ENCODE data around the gene ARID1B. TPM values are rescaled to one million over a fixed set of nuclear protein-coding genes. Genes with fewer than 3 reads are reported as not detected.

Gene ARID1B
- total RNA-seq, 1 experiment from 2014 or later = 13.9 TPM

DNA sequence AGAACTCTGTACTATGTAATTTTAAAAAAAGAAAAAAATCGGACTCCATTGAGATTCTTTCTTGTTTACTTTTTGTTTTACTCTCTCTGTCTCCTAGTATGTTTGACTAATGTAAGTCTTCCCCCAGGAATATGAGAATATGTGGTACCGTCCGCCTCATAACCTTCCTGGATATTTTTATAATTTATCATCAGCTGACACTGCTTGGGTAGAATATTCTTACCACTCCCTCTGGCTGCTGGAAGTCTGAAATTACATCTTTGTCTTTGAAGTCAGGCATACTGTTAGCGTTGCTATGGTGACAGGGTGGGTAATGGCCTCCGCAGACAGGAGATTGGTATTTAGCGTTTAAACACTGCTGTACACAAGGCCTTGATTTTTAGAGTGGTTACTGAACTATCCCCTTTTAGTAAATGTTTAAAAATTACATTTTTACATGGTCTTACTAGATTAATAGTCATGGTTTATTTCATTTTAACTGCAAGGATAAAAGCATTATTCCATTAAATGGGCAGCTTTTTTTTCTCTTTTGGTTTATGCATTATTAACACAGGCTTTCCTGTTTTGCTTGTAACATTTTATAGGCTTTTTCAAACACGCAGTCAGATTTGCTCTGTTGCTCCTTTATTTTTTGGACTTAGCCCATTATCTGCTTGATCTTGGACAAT is 176.4 kb downstream of the ARID1B start:
- H3K4me1 ChIP-seq (replicated peaks) = peaks cover 44% of the 10 kb centered on the region
- peak overlapping the region; percentile 17 for H3K4me3 ChIP-seq
- H3K27me3 ChIP-seq (replicated peaks) = no peaks in the 10 kb centered on the region
- H3K36me3 ChIP-seq = no peaks in the 10 kb centered on the region
- peak overlapping the region; percentile 91 for H3K27ac ChIP-seq
- DNase-seq (ENCODE audit: low read depth in 1 of 2, low spot score in 2 of 2) = peak; percentile 91 to 97
- no peaks in the 10 kb centered on the region for H3K9me3 ChIP-seq (replicated peaks)

DNA sequence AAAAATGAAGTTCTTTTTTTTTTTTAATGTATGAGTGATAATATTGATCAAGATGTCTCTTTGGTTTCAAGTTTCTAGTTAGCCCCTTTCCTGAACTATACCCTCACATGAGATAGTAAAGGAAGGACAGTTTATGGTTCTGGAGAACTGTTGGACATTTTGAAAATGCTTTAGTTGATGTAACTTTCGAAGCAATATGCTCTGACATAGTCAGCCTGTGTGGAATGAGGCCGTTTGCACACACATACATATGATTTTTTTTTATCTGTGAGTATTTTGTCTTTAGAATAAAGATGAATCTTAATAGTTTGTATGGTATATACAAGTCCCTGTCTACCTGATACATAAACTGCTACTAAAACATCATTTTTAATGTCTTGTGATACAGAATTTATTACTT is 177.0 kb downstream of the ARID1B start:
- no peak overlapping the region for H3K4me3 ChIP-seq
- peak overlapping the region; percentile 91 for H3K27ac ChIP-seq
- no peaks in the 10 kb centered on the region for H3K9me3 ChIP-seq (replicated peaks)
- DNase-seq (ENCODE audit: low read depth in 1 of 2, low spot score in 2 of 2) = no peak
- no peaks in the 10 kb centered on the region for H3K27me3 ChIP-seq (replicated peaks)
- no peaks in the 10 kb centered on the region for H3K36me3 ChIP-seq
- peaks cover 39% of the 10 kb centered on the region for H3K4me1 ChIP-seq (replicated peaks)

DNA sequence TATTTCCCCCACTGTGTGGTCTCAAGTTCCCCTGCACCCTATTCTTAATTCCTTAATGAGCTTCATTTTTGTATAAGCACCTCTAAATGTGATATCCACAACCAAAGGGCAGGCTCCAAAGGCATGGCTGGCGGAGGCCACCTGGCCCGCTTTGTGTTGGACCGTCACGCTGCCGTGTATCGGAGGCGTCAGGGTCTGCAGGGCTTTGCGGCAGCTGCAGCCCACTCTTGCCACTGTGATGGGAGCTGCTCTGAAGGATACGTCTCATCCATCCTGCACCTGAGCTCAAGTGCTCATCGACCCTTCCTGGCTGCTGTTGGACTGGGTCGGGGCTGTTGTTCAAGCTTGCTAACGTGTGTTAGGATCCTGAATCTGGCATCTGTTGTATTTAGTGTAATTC is 177.6 kb downstream of the ARID1B start:
- Histone ChIP-seq H3K9me3 (replicated peaks) (no peaks in the 10 kb centered on the region), H3K4me1 (replicated peaks) (peaks cover 32% of the 10 kb centered on the region), H3K27me3 (replicated peaks) (no peaks in the 10 kb centered on the region), H3K27ac (no peak overlapping the region), H3K4me3 (no peak overlapping the region), H3K36me3 (no peaks in the 10 kb centered on the region)
- no peak for DNase-seq (ENCODE audit: low read depth in 1 of 2, low spot score in 2 of 2)

DNA sequence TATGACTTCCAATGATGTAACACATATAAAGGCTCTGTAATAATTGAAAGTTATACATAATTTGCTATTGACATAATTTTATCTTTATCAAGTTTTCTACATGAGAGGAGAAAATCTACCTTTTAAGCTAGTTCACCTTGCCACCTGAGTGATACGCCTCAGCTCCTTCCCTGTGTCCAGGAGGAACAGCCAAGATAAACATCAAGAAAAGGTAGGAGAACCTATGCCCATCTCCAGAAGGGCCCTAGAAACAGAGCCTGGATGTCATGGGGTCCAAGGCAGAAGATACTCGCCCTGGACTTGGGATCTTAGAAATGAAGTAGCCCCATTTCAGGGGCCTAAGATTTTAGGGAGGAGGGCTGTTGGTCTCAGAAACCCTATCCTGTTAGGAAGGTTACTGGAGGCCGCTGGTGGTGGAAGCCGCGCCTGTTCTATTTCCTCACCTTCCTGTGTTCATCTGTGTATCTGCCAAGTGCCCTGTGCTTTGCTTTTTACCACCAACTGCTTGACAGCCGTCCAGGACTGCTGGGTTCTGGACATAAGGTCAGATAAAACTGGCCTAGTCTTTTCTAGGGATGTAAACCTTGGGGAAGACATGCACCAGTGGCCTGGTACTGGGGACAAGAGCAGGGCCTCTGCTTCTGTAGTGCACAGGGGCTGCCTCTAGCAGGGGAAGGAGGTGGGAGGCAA is 178.5 kb downstream of the ARID1B start:
- H3K9me3 ChIP-seq (replicated peaks) = no peaks in the 10 kb centered on the region
- no peaks in the 10 kb centered on the region for H3K36me3 ChIP-seq
- H3K27me3 ChIP-seq (replicated peaks) = no peaks in the 10 kb centered on the region
- DNase-seq (ENCODE audit: low read depth in 1 of 2, low spot score in 2 of 2) = no peak
- no peak overlapping the region for H3K4me3 ChIP-seq
- H3K4me1 ChIP-seq (replicated peaks) = peaks cover 26% of the 10 kb centered on the region
- no peak overlapping the region for H3K27ac ChIP-seq

DNA sequence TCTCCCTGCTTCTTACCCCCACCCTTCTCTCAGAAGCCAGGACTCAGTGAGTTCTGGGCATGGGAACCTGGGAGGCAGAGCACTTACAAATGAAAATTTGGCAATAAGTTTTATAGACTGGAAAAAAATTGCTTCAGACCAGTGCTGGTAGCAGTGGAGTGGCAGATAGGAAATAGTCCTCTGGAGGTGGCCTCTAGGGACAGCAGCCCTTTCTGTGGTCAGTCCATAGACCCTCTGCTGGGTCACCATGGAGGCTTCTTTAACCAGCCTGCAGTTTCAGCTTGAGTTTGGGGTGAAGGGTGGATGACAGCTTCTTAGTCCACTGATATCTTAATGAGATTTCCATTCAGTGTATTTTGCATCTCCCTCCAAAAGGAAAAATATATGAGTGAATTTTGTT is 179.1 kb downstream of the ARID1B start:
- no peak for DNase-seq (ENCODE audit: low read depth in 1 of 2, low spot score in 2 of 2)
- H3K27me3 ChIP-seq (replicated peaks) = no peaks in the 10 kb centered on the region

DNA sequence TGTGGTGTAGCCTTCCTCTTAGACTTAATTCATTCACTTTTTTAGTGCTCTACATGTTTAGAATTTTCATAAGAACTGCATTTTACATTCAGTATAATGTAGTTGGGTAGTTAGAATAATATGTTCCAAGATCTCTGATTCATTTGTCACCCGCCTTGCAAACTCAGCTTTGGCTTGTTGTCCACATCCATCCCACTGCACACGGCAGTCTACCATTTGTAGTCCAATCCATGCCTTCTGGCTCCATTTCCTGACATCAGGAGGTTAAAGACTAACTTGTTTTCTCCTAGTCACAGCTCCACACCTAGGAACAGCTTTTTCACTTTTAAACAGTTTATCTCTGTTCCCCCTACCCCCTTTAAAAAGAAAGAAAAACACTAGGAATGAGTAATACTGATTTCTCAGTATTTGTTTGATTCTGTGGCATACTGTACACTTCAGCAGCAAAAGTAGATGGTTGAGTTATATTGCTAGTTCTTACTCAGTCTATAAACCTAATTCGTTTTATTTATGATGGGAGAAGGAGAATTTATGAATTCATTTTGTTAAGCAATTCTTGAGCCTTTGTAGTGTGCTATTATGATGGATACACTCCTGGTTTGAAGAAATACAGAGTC is 180.9 kb downstream of the ARID1B start:
- Histone ChIP-seq H3K4me3 (no peak overlapping the region), H3K27ac (no peak overlapping the region), H3K4me1 (replicated peaks) (peaks cover 16% of the 10 kb centered on the region), H3K9me3 (replicated peaks) (no peaks in the 10 kb centered on the region), H3K27me3 (replicated peaks) (no peaks in the 10 kb centered on the region), H3K36me3 (no peaks in the 10 kb centered on the region)
- DNase-seq (ENCODE audit: low read depth in 1 of 2, low spot score in 2 of 2) = no peak

More for the DNA sequence above, 179.1 kb downstream of the ARID1B start:
- Histone ChIP-seq H3K9me3 (replicated peaks) (no peaks in the 10 kb centered on the region), H3K4me1 (replicated peaks) (peaks cover 25% of the 10 kb centered on the region), H3K36me3 (no peaks in the 10 kb centered on the region), H3K4me3 (no peak overlapping the region), H3K27ac (no peak overlapping the region)

DNA sequence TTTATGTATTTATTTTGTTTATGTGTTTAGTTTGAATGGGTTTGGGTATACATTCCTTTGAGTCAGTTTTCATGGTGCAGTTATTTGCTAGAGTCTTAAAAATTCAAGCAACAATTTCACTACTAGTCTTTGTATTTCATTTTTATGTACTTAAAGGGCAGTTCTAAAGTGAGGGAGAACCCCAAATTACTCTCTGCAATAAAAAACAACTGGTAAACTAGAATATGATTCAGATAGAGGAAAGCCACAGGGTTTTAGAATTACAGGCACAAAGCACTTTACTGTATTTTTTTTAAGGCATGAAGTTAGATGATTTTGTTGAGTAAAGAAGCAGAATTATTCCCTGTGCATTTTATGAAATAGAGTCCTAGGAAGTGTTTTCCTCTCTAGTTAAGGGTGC is 183.3 kb downstream of the ARID1B start:
- H3K36me3 ChIP-seq = no peaks in the 10 kb centered on the region
- no peaks in the 10 kb centered on the region for H3K27me3 ChIP-seq (replicated peaks)
- H3K4me1 ChIP-seq (replicated peaks) = peaks cover 13% of the 10 kb centered on the region
- H3K9me3 ChIP-seq (replicated peaks) = no peaks in the 10 kb centered on the region
- H3K27ac ChIP-seq = no peak overlapping the region
- no peak overlapping the region for H3K4me3 ChIP-seq
- no peak for DNase-seq (ENCODE audit: low read depth in 1 of 2, low spot score in 2 of 2)

DNA sequence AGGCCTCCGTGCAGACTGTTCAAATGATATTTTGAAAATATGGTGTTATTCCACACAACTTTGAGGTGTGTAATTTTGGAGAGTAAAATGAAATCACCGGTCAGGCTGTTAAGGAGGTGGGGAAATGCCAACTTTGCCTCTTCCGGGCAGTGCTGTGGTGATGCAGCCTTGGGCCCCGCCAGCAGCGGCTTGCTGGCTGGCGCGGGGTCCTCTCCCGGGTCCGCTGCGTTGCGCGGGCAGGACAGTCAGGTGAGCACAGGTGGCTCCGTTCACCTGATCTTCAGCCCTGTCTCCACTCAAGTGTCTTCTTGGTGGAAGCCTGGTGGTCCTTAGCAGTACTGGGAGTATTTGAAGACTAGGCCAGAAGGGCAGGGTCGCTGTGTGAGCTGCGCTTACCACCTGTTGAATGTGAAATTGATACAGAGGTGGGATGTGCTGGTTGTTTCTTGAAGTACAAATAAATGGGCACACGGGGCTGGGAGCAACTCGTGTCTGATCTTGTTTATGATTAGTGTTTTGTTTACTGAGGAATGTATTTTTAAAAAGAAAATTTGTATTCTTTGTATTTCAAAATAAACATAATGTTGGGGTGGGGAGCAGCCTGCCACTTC is 184.2 kb downstream of the ARID1B start:
- H3K27me3 ChIP-seq (replicated peaks) = no peaks in the 10 kb centered on the region
- H3K4me1 ChIP-seq (replicated peaks) = peaks cover 13% of the 10 kb centered on the region
- H3K27ac ChIP-seq = no peak overlapping the region
- H3K4me3 ChIP-seq = no peak overlapping the region
- no peaks in the 10 kb centered on the region for H3K9me3 ChIP-seq (replicated peaks)
- no peaks in the 10 kb centered on the region for H3K36me3 ChIP-seq
- DNase-seq (ENCODE audit: low read depth in 1 of 2, low spot score in 2 of 2) = no peak

DNA sequence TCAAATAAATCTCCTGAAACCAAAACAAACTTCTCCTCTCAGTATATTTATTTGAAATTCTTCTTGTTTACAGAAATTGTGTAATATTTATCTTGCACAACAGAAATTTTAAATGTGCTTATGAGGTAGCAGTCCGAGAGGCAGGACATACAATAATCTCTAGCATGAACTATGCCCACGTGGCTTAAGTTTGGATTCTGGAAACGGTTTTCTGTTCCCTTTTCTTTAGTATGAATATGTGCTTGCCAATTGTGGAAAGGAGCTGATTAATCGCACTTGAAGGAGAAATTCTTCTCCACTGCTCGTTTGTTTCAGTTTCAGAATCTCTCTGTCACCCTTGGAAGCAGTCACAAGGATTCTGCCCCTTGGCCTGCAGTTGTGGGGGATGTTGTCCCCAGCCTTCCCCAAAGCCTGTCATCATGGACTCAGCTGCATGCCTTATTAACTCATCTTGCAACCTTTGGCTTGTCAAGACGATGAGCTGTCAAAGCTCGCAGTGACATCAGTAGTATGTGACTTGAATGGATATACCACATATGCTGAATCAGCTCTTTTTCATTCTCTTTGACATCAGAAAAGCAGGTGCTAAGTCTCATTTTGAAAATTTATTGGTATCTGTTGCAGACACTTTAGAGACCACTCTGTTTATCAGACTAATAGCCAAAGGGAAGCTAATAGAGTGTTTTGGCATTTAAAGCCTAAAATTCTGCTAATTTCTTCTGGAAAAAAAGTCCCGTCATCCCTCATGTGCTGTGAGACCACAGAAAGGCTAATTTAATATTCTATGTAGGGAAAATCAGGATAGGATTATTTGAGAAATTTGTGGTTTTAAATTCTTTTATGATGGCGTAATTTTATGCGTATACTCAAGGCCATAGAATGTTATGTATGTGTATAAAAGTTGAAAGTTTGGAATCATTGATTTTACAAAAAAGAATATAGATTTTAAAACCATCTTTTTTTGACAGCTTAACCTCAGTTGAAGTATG is 186.8 kb downstream of the ARID1B start:
- H3K27me3 ChIP-seq (replicated peaks) = no peaks in the 10 kb centered on the region
- H3K4me1 ChIP-seq (replicated peaks) = peaks cover 9% of the 10 kb centered on the region
- peak overlapping the region; percentile 3; the same call in 1 of the 2 replicates for H3K27ac ChIP-seq
- no peaks in the 10 kb centered on the region for H3K9me3 ChIP-seq (replicated peaks)
- H3K36me3 ChIP-seq = no peaks in the 10 kb centered on the region
- peak overlapping the region; percentile 18; the same call in 1 of the 2 replicates for H3K4me3 ChIP-seq
- DNase-seq (ENCODE audit: low read depth in 1 of 2, low spot score in 2 of 2) = peak in 1 of 2 experiments; percentile 34

DNA sequence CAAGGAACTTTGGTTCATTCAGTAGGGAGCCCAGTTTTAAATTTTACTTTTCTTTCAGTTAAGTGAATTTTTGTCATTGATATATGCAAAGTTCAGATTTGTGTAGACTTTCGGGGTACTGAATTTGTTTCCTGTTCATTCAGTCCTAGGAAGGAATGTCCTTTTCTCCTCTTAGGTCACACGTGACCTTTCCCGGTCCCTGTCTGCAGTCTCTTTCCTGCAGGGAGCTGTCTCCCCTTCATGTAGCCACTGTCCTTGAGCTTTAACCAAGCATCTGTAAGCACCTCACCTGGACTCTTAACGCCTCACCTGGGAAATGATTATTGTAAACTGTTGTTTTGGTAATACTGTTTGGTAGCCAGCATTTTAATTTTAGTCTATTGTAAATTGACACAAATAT is 190.7 kb downstream of the ARID1B start:
- H3K36me3 ChIP-seq = no peaks in the 10 kb centered on the region
- no peaks in the 10 kb centered on the region for H3K27me3 ChIP-seq (replicated peaks)
- no peaks in the 10 kb centered on the region for H3K9me3 ChIP-seq (replicated peaks)
- H3K27ac ChIP-seq = no peak overlapping the region
- H3K4me3 ChIP-seq = no peak overlapping the region
- H3K4me1 ChIP-seq (replicated peaks) = peaks cover 9% of the 10 kb centered on the region
- no peak for DNase-seq (ENCODE audit: low read depth in 1 of 2, low spot score in 2 of 2)

DNA sequence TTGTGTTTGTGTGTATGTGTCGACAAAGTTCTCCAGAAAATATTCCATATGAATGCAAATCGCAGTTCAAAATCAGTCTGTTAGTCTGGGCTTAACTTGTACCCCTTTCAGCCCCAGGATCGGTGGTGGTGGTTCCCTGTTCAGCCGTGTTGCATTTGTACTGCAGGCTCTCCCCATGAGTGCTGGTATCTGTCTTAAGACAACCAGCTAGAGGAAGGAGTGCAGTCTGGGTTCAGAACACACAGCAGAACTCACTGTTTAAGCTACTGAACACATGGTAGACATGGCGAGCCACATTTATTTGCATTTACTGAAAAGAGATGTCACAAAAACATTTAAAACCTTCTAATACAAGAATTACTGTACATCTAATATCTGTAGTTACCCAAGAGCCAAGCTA is 192.1 kb downstream of the ARID1B start:
- no peak for DNase-seq (ENCODE audit: low read depth in 1 of 2, low spot score in 2 of 2)
- Histone ChIP-seq H3K27me3 (replicated peaks) (no peaks in the 10 kb centered on the region), H3K36me3 (no peaks in the 10 kb centered on the region), H3K9me3 (replicated peaks) (no peaks in the 10 kb centered on the region), H3K4me3 (no peak overlapping the region), H3K27ac (no peak overlapping the region), H3K4me1 (replicated peaks) (peaks cover under 1% of the 10 kb centered on the region)

DNA sequence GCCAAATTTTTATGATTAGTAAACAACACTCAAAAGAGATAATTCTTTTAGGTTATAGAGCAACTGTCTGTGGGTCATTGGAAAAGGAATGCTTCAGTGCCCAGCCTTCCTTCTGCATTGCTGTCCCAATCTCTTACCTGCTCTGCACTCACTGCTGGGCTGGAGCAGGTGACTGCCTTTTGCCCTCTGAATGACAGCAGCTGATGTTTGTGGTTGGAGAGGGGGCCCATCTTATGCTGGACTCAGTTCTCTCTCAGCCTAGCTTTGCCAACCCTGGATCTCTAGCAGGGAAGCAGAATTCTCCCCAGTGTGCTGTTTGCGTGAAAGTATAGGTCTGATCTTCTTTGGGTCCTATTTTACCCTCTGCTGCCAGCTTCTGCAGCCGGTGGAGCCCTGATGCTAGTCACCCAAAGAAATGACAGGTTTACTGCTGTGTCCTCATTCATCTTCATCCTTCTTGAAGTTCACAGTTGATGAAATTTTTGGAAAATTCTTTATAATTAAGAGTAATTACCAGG is 193.5 kb downstream of the ARID1B start:
- H3K27ac ChIP-seq = no peak overlapping the region
- no peak overlapping the region for H3K4me3 ChIP-seq
- no peaks in the 10 kb centered on the region for H3K9me3 ChIP-seq (replicated peaks)
- no peak for DNase-seq (ENCODE audit: low read depth in 1 of 2, low spot score in 2 of 2)
- no peaks in the 10 kb centered on the region for H3K27me3 ChIP-seq (replicated peaks)
- H3K36me3 ChIP-seq = no peaks in the 10 kb centered on the region
- H3K4me1 ChIP-seq (replicated peaks) = no peaks in the 10 kb centered on the region
